HCT116 (cell line): ENCODE results near the gene NEK11. TPM values are rescaled to one million over a fixed set of nuclear protein-coding genes. Genes with fewer than 3 reads are reported as not detected.

Experiments used
- ATAC-seq: fragments of 200-7000 bp; cut with Tn5 transposase; 2 replicates; pipeline ENCODE4 v1.9.1; 2020; ENCODE audit warnings: mild to moderate bottlenecking, moderate library complexity
- BruUV-seq: library from RNA; stranded (reverse); fragments of 400-500 nt; replicated peaks from 2 replicates; lab custom pipeline; 2021; lab: Mats Ljungman, UMichigan
- CTCF ChIA-PET: fragments of 300-600 bp; sonication (Branson Sonifier 250); formaldehyde crosslinking; loops from one replicate; lab custom pipeline; 2021; ENCODE audit warnings: antibody characterized with exemption; lab: Charles Lee
- POLR2A ChIA-PET: fragments of 300-600, 350-600 bp; sonication (Branson Sonifier 250); formaldehyde crosslinking; loops from one replicate; lab custom pipeline; 2021; ENCODE audit warnings: antibody characterized with exemption; lab: Charles Lee
- RAD21 ChIA-PET, 2 experiments: fragments of 300-600 bp; sonication (Branson Sonifier 250); formaldehyde crosslinking; loops; one replicate each; lab custom pipeline; 2023; ENCODE audit warnings: low total read pairs in 2 of 2; ENCODE audit not compliant: uncharacterized antibody in 2 of 2, unreplicated experiment in 2 of 2, low non-redundant PET in 1 of 2; lab: Charles Lee
- DNase-seq: peaks from one replicate; pipeline ENCODE4 v3.0.0-alpha.2; 2010; ENCODE audit warnings: low read depth, low spot score
- H2AFZ ChIP-seq: fragments of 200-600 bp; shearing (Covaris generic), sonication (generic); 2 replicates; pipeline ENCODE4 v1.6.1; 2017; ENCODE audit warnings: low read depth, mixed run types, mixed read lengths, antibody characterized with exemption, low read length; ENCODE audit not compliant: poor library complexity, severe bottlenecking
- H3K27ac ChIP-seq: 2 replicates; pipeline ENCODE4 v1.5.1; 2012; ENCODE audit warnings: low read depth, low read length
- H3K27me3 ChIP-seq: fragments of 200-600 bp; sonication (generic); 2 replicates; pipeline ENCODE4 v1.6.1; 2016; ENCODE audit warnings: mixed run types, low read length, mixed read lengths; ENCODE audit not compliant: insufficient read depth
- H3K36me3 ChIP-seq, 2 experiments: fragments of 200-500 bp in 1 of 2; fragments of 200-600 bp in 1 of 2; sonication (Bioruptor generic) in 1 of 2; sonication (generic) in 1 of 2; 2 replicates each; pipeline versions ENCODE4 v1.5.1 to v1.6.1; 2014 to 2016; ENCODE audit warnings: low read length in 2 of 2, inconsistent platforms in 1 of 2, mixed read lengths in 1 of 2, mixed run types in 1 of 2; ENCODE audit not compliant: insufficient read depth in 2 of 2, control insufficient read depth in 1 of 2
- H3K4me1 ChIP-seq, 2 experiments: fragments of 200-600 bp in 1 of 2; sonication (generic) in 1 of 2; 2 replicates each; pipeline versions ENCODE4 v1.5.1 to v1.6.1; 2012 to 2017; ENCODE audit warnings: low read length in 2 of 2, inconsistent platforms in 1 of 2, mild to moderate bottlenecking in 1 of 2, mixed read lengths in 1 of 2, mixed run types in 1 of 2, moderate library complexity in 1 of 2; ENCODE audit not compliant: insufficient read depth in 2 of 2, control insufficient read depth in 1 of 2
- H3K4me2 ChIP-seq: fragments of 200-600 bp; sonication (generic); 2 replicates; pipeline ENCODE4 v1.6.1; 2017; ENCODE audit warnings: mixed run types, low read length, mixed read lengths
- H3K4me3 ChIP-seq, 2 experiments: fragments of 200-600 bp in 1 of 2; sonication (generic) in 1 of 2; replicated peaks in 1 of 2; 2 replicates each; pipeline ENCODE4 v1.5.1; 2011 to 2016; ENCODE audit warnings: low read length in 2 of 2, control low read depth in 1 of 2, low read depth in 1 of 2, mild to moderate bottlenecking in 1 of 2, mixed read lengths in 1 of 2, mixed run types in 1 of 2
- H3K79me2 ChIP-seq: fragments of 200-600 bp; sonication (generic); 2 replicates; pipeline ENCODE4 v1.6.1; 2017; ENCODE audit warnings: mild to moderate bottlenecking, mixed run types, low read length, moderate library complexity, mixed read lengths; ENCODE audit not compliant: insufficient read depth
- H3K9ac ChIP-seq: fragments of 200-600 bp; sonication (generic); 2 replicates; pipeline ENCODE4 v1.6.1; 2016; ENCODE audit warnings: low read length, mixed read lengths
- H3K9me2 ChIP-seq: fragments of 200-600 bp; sonication (generic), shearing (Covaris generic); 2 replicates; pipeline ENCODE4 v1.6.1; 2017; ENCODE audit warnings: mixed run types, mild to moderate bottlenecking, moderate library complexity; ENCODE audit not compliant: insufficient read depth
- H3K9me3 ChIP-seq, 2 experiments: fragments of 200-500 bp in 1 of 2; fragments of 200-600 bp in 1 of 2; sonication (Bioruptor generic) in 1 of 2; sonication (generic) in 1 of 2; 2 replicates each; pipeline ENCODE4 v1.6.1; 2014 to 2017; ENCODE audit warnings: low read length in 2 of 2, mixed read lengths in 2 of 2, inconsistent platforms in 1 of 2, low read depth in 1 of 2, mild to moderate bottlenecking in 1 of 2, mixed run types in 1 of 2, moderate library complexity in 1 of 2; ENCODE audit not compliant: control insufficient read depth in 1 of 2, insufficient read depth in 1 of 2
- H4K20me1 ChIP-seq: fragments of 200-600 bp; sonication (generic), shearing (Covaris generic); 2 replicates; pipeline ENCODE4 v1.6.1; 2017; ENCODE audit warnings: mixed run types, mild to moderate bottlenecking, moderate library complexity; ENCODE audit not compliant: insufficient read depth
- ATF3 ChIP-seq: IDR thresholded peaks from 2 replicates; pipeline ENCODE4 v1.6.1; 2012
- CEBPB ChIP-seq: IDR thresholded peaks from 2 replicates; pipeline ENCODE4 v1.6.1; 2012; ENCODE audit warnings: low read depth
- EGR1 ChIP-seq: IDR thresholded peaks from 2 replicates; pipeline ENCODE4 v1.6.1; 2012; ENCODE audit warnings: low read depth
- ELF1 ChIP-seq: IDR thresholded peaks from 2 replicates; pipeline ENCODE4 v1.6.1; 2012; ENCODE audit warnings: low read depth, borderline replicate concordance
- EZH2 ChIP-seq: fragments of 200-600 bp; sonication (generic); IDR thresholded peaks from 2 replicates; pipeline ENCODE4 v1.6.1; 2017; ENCODE audit warnings: antibody characterized with exemption, mixed run types
- FOSL1 ChIP-seq: IDR thresholded peaks from 2 replicates; pipeline ENCODE4 v1.6.1; 2012; ENCODE audit warnings: low read depth
- RAD21 ChIP-seq: IDR thresholded peaks from 2 replicates; pipeline ENCODE4 v1.6.1; 2012; ENCODE audit warnings: low read depth, mild to moderate bottlenecking
- SIN3A ChIP-seq: IDR thresholded peaks from 2 replicates; pipeline ENCODE4 v1.6.1; 2012; ENCODE audit warnings: low read depth
- SP1 ChIP-seq: IDR thresholded peaks from 2 replicates; pipeline ENCODE4 v1.6.1; 2012; ENCODE audit warnings: low read depth
- SRF ChIP-seq: IDR thresholded peaks from 2 replicates; pipeline ENCODE4 v1.6.1; 2012; ENCODE audit warnings: low read depth
- TCF7L2 ChIP-seq: IDR thresholded peaks from 2 replicates; pipeline ENCODE4 v1.7.0; 2011; ENCODE audit warnings: borderline replicate concordance, inconsistent platforms; ENCODE audit not compliant: insufficient read depth, insufficient read length; ENCODE audit errors: extremely low read depth
- ZNF274 ChIP-seq: fragments of 200-500 bp; sonication (Bioruptor generic); IDR thresholded peaks from 2 replicates; pipeline ENCODE4 v1.6.1; 2014; ENCODE audit warnings: mild to moderate bottlenecking, low read depth, low read length, inconsistent platforms
- intact Hi-C: fragments of 100-400 bp; cut with micrococcal nuclease; formaldehyde crosslinking; loops from 2 replicates; pipeline ENCODE4 v1.10.0; 2022
- total RNA-seq: library from RNA; stranded (reverse); gene quantifications from one replicate; pipeline ENCODE4 v1.2.1, GENCODE V29; 2021; ENCODE audit not compliant: unreplicated experiment
- TF ChIP-seq, protein P1 (sequence below), 3 experiments: fragments of 200-600 bp in 1 of 3; sonication (generic) in 1 of 3; IDR thresholded peaks in 2 of 3; conservative IDR thresholded peaks in 1 of 3; 2 replicates each; pipeline ENCODE4 v1.5.1; 2012 to 2017; ENCODE audit warnings: low read depth in 2 of 3, low read length in 2 of 3, antibody characterized with exemption in 1 of 3, borderline replicate concordance in 1 of 3, control low read depth in 1 of 3, mild to moderate bottlenecking in 1 of 3, mixed read lengths in 1 of 3, mixed run types in 1 of 3, moderate library complexity in 1 of 3; ENCODE audit not compliant: insufficient read depth in 1 of 3

The NEK11 gene
- total RNA-seq, 1 experiment from 2014 or later = 3.1 TPM

DNA sequence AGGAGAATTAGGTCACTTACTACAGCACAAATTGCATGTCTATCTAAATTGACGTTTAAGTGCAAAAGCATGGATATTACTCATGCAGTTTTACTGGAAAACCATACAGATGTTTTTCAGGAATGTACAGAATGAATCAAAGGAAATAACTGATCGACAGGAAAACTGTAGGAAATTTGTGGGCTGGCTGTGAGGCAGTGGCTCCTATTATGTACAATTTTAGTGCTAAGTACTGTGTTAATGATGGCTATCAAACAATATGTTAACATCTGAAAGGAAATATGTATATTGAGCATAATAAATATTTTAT lies 361.8 kb downstream of the NEK11 start:
- no peak overlapping the region for H2AFZ ChIP-seq
- TF ChIP-seq ATF3 (no peak), EZH2 (no peak), CEBPB (no peak), EGR1 (no peak), RAD21 (no peak), FOSL1 (no peak), SP1 (no peak), TCF7L2 (no peak), ZNF274 (no peak), SRF (no peak), SIN3A (no peak), ELF1 (no peak)
- TF ChIP-seq, protein P1, sequence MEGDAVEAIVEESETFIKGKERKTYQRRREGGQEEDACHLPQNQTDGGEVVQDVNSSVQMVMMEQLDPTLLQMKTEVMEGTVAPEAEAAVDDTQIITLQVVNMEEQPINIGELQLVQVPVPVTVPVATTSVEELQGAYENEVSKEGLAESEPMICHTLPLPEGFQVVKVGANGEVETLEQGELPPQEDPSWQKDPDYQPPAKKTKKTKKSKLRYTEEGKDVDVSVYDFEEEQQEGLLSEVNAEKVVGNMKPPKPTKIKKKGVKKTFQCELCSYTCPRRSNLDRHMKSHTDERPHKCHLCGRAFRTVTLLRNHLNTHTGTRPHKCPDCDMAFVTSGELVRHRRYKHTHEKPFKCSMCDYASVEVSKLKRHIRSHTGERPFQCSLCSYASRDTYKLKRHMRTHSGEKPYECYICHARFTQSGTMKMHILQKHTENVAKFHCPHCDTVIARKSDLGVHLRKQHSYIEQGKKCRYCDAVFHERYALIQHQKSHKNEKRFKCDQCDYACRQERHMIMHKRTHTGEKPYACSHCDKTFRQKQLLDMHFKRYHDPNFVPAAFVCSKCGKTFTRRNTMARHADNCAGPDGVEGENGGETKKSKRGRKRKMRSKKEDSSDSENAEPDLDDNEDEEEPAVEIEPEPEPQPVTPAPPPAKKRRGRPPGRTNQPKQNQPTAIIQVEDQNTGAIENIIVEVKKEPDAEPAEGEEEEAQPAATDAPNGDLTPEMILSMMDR (IDR thresholded peaks at IDR 0.05 in 2 of 3, conservative IDR thresholded peaks at IDR 0.05 in 1 of 3; ENCODE audit: borderline replicate concordance in 1 of 3, insufficient read depth in 1 of 3, low read depth in 2 of 3, low read length in 2 of 3) = no peak
- POLR2A ChIA-PET = no interaction called here
- no peaks in the 10 kb centered on the region for H3K27me3 ChIP-seq
- H3K36me3 ChIP-seq = no peaks in the 10 kb centered on the region
- no peak overlapping the region for H3K4me3 ChIP-seq
- no peaks in the 10 kb centered on the region for H3K9me3 ChIP-seq
- CTCF ChIA-PET = no interaction called here
- no peak for DNase-seq
- H3K4me2 ChIP-seq = no peak overlapping the region
- H3K4me1 ChIP-seq = no peaks in the 10 kb centered on the region
- ATAC-seq = no peak
- no peak overlapping the region for H3K27ac ChIP-seq
- no peaks in the 10 kb centered on the region for H3K9me2 ChIP-seq
- H3K9ac ChIP-seq = no peak overlapping the region
- no TSS peak for BruUV-seq
- no peaks in the 10 kb centered on the region for H4K20me1 ChIP-seq
- H3K79me2 ChIP-seq = no peaks in the 10 kb centered on the region
- intact Hi-C loops = no loop called here
- RAD21 ChIA-PET = no interaction called here
